LNCaP clone FGC (cell line): ENCODE data around the gene CORO6.

Experiments used
- DNase-seq: peaks from one replicate; pipeline ENCODE4 v3.0.0-alpha.2; 2011; ENCODE audit warnings: low read depth
- H3K4me3 ChIP-seq: 2 replicates; pipeline ENCODE4 v1.5.1; 2011; ENCODE audit warnings: mild to moderate bottlenecking, low read depth, low read length, control low read depth
- TF ChIP-seq, protein P1 (sequence below): IDR thresholded peaks from 2 replicates; pipeline ENCODE4 v1.5.1; 2012; ENCODE audit warnings: mild to moderate bottlenecking; ENCODE audit not compliant: control insufficient read depth, insufficient read depth; ENCODE audit errors: extremely low read depth

The CORO6 gene

DNA sequence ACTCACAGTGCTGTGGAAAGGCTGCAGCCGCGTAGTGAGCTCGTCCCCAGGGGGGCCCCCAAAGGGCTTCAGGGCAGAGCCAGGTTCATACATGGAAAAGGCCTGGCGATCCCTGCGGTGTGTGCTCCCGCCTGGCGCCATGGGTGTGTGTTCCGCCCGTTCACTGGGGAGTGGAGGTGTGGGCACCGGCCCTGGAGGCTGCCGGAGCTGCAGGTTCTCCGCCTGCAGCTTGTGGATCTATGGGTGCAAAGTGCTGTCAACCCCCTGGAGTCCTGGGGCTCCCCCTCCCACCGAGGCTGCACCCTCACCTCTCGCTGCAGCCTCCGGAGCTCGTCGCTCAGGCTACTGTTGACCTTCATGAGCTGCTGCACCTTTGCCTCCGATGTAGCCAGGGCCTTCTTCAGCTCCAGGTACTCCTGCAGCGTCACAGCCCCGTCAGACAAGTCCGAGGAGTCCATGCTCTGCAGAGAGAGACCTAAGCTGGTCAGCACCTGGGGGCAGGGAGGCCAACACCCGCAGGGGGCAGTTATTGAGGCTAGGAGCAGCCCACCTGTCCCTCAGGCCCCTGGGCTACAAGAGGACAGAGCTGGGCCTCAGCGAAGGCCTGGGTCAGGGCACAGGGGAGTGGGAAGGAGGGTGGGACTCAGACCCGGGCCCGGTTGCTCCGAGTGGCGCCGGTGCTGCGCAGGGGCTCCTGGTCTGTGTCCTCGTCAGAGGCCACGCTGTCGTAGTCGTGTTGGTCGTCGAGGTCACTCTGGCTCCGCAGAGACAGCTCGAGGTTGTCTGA is 46.3 kb downstream of the CORO6 start:
- TF ChIP-seq, protein P1, sequence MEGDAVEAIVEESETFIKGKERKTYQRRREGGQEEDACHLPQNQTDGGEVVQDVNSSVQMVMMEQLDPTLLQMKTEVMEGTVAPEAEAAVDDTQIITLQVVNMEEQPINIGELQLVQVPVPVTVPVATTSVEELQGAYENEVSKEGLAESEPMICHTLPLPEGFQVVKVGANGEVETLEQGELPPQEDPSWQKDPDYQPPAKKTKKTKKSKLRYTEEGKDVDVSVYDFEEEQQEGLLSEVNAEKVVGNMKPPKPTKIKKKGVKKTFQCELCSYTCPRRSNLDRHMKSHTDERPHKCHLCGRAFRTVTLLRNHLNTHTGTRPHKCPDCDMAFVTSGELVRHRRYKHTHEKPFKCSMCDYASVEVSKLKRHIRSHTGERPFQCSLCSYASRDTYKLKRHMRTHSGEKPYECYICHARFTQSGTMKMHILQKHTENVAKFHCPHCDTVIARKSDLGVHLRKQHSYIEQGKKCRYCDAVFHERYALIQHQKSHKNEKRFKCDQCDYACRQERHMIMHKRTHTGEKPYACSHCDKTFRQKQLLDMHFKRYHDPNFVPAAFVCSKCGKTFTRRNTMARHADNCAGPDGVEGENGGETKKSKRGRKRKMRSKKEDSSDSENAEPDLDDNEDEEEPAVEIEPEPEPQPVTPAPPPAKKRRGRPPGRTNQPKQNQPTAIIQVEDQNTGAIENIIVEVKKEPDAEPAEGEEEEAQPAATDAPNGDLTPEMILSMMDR, result no peak
- no peak overlapping the region for H3K4me3 ChIP-seq
- DNase-seq, result no peak

DNA sequence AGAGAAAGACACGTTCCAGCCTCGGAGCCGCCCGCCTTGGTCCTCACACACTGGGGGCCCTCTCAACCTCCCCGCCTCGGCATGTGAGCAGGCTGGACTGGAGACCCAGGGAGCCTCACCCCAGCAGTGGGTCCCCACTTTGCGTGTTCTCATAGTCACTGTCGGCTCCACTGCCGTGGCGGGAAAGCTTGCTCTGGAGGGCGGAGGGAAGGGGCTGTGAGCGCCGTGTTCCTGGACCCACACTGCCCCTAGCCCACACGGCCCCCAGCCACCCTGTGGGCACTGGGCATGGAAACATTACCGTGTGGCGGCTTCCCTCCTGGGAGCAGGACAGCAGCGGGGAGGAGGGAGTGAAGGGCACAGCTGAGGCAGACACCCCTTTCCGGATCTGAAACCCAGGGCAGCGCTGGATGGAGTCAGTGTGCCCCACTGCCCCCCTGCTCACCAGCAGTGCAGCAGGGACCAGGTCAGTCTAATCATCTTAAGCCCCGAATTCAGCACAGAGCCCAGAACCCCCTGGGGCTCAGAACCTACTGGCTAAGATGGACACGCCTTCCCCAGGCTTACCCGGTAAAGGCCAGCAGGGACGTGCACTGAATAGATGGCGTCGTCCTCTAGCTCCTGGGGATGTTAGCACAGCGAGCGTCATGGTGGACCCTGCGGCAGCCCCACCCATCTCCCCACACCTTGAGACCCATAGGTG is 47.0 kb downstream of the CORO6 start:
- no peak overlapping the region for H3K4me3 ChIP-seq
- no peak for DNase-seq
- TF ChIP-seq, protein P1, result no peak

DNA sequence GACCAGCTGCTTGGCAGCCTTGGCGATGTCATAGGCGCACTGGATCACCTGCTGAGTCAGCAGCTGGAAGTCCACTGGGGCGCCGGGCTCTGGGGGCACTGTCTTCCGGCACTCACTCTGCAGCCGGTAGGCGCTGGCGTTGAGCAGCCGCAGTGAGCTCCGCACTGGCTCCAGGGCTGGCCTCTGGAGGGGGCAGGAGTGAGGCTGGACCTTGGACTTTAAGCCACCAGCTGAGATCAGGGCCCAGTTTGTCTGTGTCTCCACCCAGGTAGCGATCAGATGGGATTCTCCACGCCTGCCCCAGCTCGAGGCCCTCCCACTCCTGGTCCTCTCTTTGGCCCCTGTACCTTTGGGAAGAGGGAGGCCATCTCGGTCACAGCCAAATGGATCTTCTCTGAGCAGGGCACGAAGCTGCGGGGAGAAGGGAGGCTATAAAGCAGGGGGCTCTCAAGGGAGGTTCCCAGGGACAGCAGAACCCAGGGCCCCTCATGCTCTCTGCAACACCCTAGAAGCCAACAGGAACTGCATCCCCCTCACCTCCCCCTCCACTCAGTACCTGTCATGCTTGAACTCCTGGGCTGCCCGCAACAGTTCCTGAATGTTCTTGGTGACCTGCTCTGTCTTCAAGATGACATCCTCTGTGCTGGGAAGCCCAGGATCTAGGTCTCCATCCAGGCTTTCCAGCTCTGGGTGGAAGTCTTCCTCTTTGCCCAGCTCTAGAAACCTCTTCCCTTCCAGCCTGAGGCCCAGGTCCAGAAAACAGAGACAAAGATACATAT is 47.8 kb downstream of the CORO6 start:
- H3K4me3 ChIP-seq, result no peak overlapping the region
- DNase-seq, result no peak
- TF ChIP-seq, protein P1, result no peak

DNA sequence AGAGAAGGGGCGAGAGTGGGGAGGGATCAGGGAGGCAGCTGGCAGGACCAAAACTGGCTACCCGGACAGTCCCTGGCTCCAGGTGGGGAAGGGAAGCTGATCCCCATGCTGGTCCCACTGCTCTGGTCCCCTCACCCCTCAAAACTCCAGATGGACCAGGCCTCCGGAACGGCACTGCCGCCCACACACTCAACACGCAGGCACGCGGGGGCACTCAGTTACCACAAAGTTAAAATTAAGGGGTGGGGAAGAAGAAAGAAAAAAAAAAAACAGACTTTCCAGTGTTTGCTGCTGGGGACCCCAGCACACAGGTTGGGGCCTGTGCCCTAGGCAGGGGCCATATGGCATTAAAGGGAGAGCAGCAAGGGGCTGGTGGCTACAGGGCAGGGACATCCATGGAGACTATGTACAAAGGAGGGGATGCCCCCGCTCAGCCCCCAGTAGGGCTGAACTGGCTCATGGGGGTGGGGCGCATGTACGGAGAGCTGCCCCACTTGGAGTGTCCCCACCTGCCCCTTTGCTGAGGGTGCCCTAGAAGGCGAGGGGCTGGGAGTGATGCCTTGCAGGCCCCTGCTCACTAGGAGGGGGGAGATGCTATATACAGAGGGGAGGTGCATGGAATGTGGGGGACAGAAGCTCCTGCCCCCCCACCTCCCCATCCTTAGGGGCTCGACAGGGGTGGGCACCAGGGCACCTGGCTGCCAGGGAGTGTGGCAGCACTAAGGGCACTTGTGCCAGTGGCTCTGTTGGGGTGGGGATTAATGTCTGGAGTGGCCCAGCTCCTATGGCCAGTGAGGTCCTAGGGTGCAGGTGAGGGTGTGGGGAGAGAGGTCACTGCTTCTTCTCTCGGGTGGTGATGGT is 48.6 kb downstream of the CORO6 start:
- no peak for DNase-seq
- H3K4me3 ChIP-seq, result no peak overlapping the region
- TF ChIP-seq, protein P1, result no peak

DNA sequence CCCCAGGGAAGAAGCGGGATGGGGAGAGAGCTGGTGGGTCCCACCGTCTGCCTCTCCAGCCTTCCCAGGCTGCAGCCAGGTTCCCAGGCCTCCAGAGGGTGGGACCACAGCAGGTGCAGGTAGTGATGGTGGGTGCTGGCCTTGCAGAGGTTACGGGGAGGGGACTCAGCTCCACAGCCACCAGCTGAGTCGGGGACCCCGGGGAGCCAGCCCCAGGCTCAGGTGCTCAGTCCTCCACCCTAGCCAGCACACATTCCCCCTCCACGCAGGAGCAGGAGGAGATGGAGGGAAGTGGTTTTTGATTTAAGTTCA is 49.2 kb downstream of the CORO6 start:
- DNase-seq, result no peak
- TF ChIP-seq, protein P1, result no peak
- H3K4me3 ChIP-seq, result no peak overlapping the region

DNA sequence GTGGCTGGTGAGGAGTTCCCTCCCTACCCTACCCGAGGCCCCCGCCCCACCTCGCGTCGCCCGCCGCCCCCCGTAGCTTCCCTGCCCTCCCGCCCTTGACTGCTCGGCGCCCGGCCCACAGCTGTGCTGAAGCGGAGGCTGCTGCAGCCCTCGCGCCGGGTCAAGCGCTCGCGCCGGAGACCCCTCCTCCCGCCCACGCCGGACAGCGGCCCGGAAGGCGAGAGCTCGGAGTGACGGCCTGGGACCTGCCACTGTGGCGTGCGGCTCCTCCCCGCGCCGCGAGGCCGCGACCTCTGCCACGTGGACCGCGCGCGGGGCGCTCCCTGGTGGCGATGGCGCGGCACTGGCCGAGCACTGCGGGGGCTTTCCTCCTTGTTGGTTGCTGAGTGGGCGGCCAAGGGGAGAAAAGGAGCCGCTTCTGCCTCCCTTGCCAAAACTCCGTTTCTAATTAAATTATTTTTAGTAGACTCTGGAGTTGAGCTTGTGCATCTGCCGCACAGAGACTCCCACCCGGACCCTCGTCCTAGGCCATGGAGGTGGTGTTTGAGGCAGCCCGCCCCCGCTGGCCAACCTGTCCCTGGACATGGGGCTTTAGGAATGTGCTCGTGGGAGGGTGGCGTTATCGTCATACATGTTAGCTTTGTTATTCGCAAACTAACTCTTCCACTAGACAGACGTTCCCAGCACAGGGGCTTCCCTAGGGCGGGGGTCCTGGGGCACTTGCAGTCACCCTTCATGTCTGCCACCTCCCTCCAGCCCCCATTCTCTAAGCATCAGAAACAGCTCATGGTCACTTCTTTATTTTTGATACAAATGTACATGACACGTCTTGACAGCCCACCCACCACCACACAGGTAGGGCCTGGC is 49.8 kb downstream of the CORO6 start:
- no peak overlapping the region for H3K4me3 ChIP-seq
- DNase-seq, result no peak
- TF ChIP-seq, protein P1, result 0 out of 2 replicates have a peak, but pooled peaks have one; percentile 20
